ENCODE data around the gene WWP2.

DNA sequence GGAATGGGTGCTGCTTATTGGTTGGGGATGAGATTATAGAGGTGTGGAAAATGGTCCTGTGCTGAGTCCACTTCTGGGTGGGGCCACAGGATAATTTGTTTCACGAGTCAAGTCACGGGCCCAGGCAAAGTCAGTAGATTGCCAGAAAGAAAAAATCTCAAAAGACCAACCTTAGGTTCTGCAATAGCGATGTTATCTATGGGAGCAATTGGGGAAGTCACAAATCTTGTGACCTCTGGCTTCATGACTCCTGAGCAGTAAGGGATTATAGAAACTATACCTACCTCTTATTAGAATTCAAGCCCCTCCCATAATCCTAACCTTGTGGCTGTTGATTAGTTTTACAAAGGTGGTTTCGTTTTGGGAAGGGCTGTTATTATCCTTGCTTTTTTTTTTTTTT is 31.4 kb downstream of the WWP2 start:
- TF ChIP-seq, protein P1, sequence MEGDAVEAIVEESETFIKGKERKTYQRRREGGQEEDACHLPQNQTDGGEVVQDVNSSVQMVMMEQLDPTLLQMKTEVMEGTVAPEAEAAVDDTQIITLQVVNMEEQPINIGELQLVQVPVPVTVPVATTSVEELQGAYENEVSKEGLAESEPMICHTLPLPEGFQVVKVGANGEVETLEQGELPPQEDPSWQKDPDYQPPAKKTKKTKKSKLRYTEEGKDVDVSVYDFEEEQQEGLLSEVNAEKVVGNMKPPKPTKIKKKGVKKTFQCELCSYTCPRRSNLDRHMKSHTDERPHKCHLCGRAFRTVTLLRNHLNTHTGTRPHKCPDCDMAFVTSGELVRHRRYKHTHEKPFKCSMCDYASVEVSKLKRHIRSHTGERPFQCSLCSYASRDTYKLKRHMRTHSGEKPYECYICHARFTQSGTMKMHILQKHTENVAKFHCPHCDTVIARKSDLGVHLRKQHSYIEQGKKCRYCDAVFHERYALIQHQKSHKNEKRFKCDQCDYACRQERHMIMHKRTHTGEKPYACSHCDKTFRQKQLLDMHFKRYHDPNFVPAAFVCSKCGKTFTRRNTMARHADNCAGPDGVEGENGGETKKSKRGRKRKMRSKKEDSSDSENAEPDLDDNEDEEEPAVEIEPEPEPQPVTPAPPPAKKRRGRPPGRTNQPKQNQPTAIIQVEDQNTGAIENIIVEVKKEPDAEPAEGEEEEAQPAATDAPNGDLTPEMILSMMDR (conservative IDR thresholded peaks at IDR 0.05; ENCODE audit: low read length) = no peak
- TF ChIP-seq EZH2phosphoT487 (IDR thresholded peaks at IDR 0.05; ENCODE audit: borderline replicate concordance, low read depth, low read length) = no peak

Data from OCI-LY7 (cell line).